Peyer's patch (tissue), 4 donors: ENCODE data around the gene PHRF1.

Experiments used
- POLR2A ChIP-seq, 2 donors: fragments of 450-650 bp; IDR thresholded peaks; one replicate each; pipeline ENCODE4 v1.5.1; 2017; ENCODE audit warnings: antibody characterized with exemption in 2 of 2, mild to moderate bottlenecking in 2 of 2, moderate library complexity in 2 of 2
- TF ChIP-seq, protein P1 (sequence below), 6 experiments: fragments of 450-650 bp in 4 of 6; fragments of 200-600 bp in 2 of 6; sonication (generic) in 1 of 6; IDR thresholded peaks; one replicate each; pipeline ENCODE4 v1.5.1; 2017 to 2019; ENCODE audit warnings: antibody characterized with exemption in 6 of 6, mild to moderate bottlenecking in 3 of 6, moderate library complexity in 1 of 6

GRCh38 chr11:615504-616319 lies 39.4 kb downstream of the PHRF1 start, which contains the start of gene IRF7:
- TF ChIP-seq, protein P1, sequence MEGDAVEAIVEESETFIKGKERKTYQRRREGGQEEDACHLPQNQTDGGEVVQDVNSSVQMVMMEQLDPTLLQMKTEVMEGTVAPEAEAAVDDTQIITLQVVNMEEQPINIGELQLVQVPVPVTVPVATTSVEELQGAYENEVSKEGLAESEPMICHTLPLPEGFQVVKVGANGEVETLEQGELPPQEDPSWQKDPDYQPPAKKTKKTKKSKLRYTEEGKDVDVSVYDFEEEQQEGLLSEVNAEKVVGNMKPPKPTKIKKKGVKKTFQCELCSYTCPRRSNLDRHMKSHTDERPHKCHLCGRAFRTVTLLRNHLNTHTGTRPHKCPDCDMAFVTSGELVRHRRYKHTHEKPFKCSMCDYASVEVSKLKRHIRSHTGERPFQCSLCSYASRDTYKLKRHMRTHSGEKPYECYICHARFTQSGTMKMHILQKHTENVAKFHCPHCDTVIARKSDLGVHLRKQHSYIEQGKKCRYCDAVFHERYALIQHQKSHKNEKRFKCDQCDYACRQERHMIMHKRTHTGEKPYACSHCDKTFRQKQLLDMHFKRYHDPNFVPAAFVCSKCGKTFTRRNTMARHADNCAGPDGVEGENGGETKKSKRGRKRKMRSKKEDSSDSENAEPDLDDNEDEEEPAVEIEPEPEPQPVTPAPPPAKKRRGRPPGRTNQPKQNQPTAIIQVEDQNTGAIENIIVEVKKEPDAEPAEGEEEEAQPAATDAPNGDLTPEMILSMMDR (IDR thresholded peaks at IDR 0.05), result peak in 1 of 6 experiments; percentile 2
- peak; percentile 78 to 94 for TF ChIP-seq POLR2A (IDR thresholded peaks at IDR 0.05)
